Measurements from ENCODE around the gene GPR162. TPM values are rescaled to one million over a fixed set of nuclear protein-coding genes. Genes with fewer than 3 reads are reported as not detected.

Gene GPR162
- polyA plus RNA-seq, 1 experiment = 5.2 TPM

DNA sequence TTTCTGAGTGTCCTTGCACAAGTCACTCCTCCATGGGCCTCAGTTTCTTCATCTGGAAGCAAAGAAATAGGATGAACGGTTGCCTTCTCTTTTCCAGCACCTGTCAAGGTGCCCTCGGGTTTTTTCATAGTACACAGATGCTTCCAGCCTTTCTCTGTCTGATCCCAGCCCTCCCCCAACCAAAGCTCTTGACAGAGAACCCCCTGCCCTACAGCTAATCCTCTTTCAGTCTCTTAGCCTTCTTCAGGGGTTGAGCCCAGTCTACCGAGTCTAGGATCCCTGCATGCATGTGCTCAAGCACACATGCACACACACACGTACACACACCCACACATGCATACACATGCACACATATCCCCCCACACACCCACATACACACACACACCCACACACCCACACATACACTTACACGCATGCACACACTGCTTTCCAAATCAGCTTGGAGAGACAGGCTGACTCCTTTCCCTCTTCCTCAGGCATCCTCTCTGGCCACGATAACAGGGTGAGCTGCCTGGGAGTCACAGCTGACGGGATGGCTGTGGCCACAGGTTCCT lies 24.8 kb downstream of the GPR162 start:
- ChIA-PET CTCF (no interaction called here), POLR2A (no interaction called here)
- H3K4me3 ChIP-seq (ENCODE audit: low read depth, low read length) = no peak overlapping the region
- no peak for DNase-seq (ENCODE audit: low read depth, low spot score)
- TF ChIP-seq, protein P1, sequence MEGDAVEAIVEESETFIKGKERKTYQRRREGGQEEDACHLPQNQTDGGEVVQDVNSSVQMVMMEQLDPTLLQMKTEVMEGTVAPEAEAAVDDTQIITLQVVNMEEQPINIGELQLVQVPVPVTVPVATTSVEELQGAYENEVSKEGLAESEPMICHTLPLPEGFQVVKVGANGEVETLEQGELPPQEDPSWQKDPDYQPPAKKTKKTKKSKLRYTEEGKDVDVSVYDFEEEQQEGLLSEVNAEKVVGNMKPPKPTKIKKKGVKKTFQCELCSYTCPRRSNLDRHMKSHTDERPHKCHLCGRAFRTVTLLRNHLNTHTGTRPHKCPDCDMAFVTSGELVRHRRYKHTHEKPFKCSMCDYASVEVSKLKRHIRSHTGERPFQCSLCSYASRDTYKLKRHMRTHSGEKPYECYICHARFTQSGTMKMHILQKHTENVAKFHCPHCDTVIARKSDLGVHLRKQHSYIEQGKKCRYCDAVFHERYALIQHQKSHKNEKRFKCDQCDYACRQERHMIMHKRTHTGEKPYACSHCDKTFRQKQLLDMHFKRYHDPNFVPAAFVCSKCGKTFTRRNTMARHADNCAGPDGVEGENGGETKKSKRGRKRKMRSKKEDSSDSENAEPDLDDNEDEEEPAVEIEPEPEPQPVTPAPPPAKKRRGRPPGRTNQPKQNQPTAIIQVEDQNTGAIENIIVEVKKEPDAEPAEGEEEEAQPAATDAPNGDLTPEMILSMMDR (IDR thresholded peaks at IDR 0.05; ENCODE audit: low read depth, low read length) = no peak
- H3K27ac ChIP-seq (ENCODE audit: low read depth, low read length) = no peak overlapping the region
- no peaks in the 10 kb centered on the region for H3K27me3 ChIP-seq (ENCODE audit: control insufficient read depth, insufficient read depth, low read length)
- H3K9me3 ChIP-seq (ENCODE audit: control insufficient read depth, insufficient read depth, low read length) = no peaks in the 10 kb centered on the region

DNA sequence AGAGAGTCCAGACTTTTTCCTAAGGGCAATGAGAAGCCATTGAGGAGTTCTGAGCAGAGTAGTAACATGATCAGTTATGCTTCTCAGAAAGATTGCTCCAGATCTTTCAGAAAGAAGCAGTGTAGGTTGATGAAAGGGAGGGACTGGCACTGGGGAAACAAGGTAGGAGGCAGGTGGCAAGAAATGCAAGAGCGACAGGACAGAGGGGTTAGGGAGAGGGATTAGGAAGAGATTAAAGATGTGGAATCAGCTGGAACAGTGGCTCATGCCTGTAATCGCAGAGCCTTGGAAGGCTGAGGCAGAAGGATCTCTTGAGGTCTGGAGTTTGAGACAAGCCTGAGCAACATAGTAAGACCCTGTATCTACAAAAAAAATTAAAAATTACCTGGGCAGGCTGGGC lies 26.1 kb downstream of the GPR162 start:
- ChIA-PET CTCF (interaction anchor here (0.6 to 1.9 kb wide), 5 partner anchors 11 to 282 kb away, joined by 3 to 9 read pairs (median 5); partner anchors contain the start of gene MLF2), POLR2A (no interaction called here)
- H3K27ac ChIP-seq (ENCODE audit: low read depth, low read length) = no peak overlapping the region
- no peak for DNase-seq (ENCODE audit: low read depth, low spot score)
- H3K4me3 ChIP-seq (ENCODE audit: low read depth, low read length) = no peak overlapping the region
- TF ChIP-seq, protein P1 (IDR thresholded peaks at IDR 0.05; ENCODE audit: low read depth, low read length) = no peak
- H3K9me3 ChIP-seq (ENCODE audit: control insufficient read depth, insufficient read depth, low read length) = no peaks in the 10 kb centered on the region; the same call in 1 of the 2 replicates
- no peaks in the 10 kb centered on the region for H3K27me3 ChIP-seq (ENCODE audit: control insufficient read depth, insufficient read depth, low read length)

DNA sequence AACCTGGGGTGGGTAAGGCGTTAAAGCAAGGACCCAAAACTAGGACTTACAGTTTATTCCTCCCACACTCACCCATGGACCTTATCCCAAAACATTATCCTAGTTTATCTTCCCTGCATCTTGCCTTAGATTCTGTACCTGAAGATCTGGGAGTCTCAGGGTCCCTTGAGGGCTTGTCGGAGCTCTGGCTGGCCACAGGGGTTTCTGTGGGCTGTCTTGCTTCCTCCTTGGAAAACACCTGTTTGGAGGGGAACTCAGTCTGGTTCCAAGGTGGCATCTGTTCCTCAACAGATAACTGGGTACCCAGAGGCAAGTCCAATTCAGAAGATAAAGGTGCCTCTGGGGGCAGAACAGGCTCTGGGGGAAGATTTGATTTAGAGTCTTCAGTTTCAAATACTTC lies 27.8 kb downstream of the GPR162 start:
- H3K9me3 ChIP-seq (ENCODE audit: control insufficient read depth, insufficient read depth, low read length) = no peaks in the 10 kb centered on the region; the same call in 1 of the 2 replicates
- no peak overlapping the region for H3K4me3 ChIP-seq (ENCODE audit: low read depth, low read length)
- no peak for DNase-seq (ENCODE audit: low read depth, low spot score)
- no peak overlapping the region for H3K27ac ChIP-seq (ENCODE audit: low read depth, low read length)
- POLR2A ChIA-PET = interaction anchor here (1.1 kb wide), 1 partner anchor 10 kb away, joined by 3 read pairs; no protein-coding TSS in a partner anchor
- H3K27me3 ChIP-seq (ENCODE audit: control insufficient read depth, insufficient read depth, low read length) = no peaks in the 10 kb centered on the region
- CTCF ChIA-PET = interaction anchor here (1.9 kb wide), 1 partner anchor 13 kb away, joined by 6 read pairs; no protein-coding TSS in a partner anchor
- TF ChIP-seq, protein P1 (IDR thresholded peaks at IDR 0.05; ENCODE audit: low read depth, low read length) = no peak

DNA sequence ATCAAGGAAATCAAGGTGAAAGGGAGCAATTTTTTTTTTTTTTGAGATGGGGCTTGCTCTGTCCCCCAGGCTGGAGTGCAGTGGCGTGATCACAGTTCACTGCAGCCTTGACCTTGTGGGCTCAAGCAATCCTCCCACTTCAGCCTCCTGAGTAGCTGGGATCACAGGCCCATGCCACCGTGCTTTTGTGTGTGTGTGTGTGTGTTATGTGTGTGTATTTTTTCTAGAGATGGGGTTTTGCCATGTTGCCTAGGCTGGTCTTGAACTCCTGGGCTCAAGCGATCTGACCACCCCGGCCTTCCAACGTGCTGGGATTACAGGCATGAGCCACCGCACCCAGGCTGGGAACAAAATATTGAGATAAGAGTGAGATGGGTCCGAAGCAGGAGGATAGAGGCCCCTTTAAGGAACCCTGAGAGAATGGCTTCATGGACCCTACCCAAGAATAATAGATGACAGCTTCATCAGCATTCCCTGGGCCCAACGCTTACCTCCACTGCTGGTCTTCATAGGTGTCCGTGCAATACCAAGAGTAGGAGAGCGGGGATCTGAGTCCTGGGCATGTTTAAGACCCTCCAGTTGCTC lies 28.4 kb downstream of the GPR162 start:
- ChIA-PET CTCF (no interaction called here), POLR2A (interaction anchor here (1.1 to 2.8 kb wide), 2 partner anchors 11 to 316 kb away, joined by 3 to 11 read pairs; partner anchors contain the start of gene GAPDH)
- Histone ChIP-seq H3K27ac (ENCODE audit: low read depth, low read length) (no peak overlapping the region), H3K4me3 (ENCODE audit: low read depth, low read length) (peak overlapping the region; percentile 97), H3K9me3 (ENCODE audit: control insufficient read depth, insufficient read depth, low read length) (no peaks in the 10 kb centered on the region; the same call in 1 of the 2 replicates), H3K27me3 (ENCODE audit: control insufficient read depth, insufficient read depth, low read length) (no peaks in the 10 kb centered on the region)
- TF ChIP-seq, protein P1 (IDR thresholded peaks at IDR 0.05; ENCODE audit: low read depth, low read length) = no peak
- DNase-seq (ENCODE audit: low read depth, low spot score) = no peak

DNA sequence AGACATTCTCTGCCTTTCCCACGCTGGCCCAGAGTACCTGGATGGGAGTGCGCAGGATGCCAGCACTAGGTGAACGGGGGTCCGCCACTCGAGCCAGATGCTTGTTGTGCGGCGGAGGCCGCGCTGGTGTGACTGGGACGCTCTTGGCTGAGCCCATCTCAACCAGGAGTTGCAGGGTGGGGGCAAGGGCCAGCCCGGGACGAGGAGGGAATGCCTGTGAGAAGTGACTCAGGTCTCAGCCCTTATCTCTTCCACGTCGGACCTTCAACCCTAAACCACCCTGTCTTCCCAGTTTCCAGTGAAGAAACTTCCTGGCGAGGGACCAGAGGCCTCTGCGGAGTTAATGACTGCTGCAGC lies 29.2 kb downstream of the GPR162 start:
- POLR2A ChIA-PET = interaction anchor here (1.3 to 3.4 kb wide), 12 partner anchors 8 to 317 kb away, joined by 3 to 57 read pairs (median 10); partner anchors contain the start of genes C12orf57, GAPDH, GNB3 and MLF2
- Histone ChIP-seq H3K9me3 (ENCODE audit: control insufficient read depth, insufficient read depth, low read length) (no peaks in the 10 kb centered on the region; the same call in 1 of the 2 replicates), H3K27ac (ENCODE audit: low read depth, low read length) (peak overlapping the region; percentile 75), H3K4me3 (ENCODE audit: low read depth, low read length) (peak overlapping the region; percentile 97), H3K27me3 (ENCODE audit: control insufficient read depth, insufficient read depth, low read length) (no peaks in the 10 kb centered on the region)
- CTCF ChIA-PET = interaction anchor here (1.3 to 5.1 kb wide), 4 partner anchors 16 to 97 kb away, joined by 4 to 26 read pairs (median 11); partner anchors contain the start of gene SPSB2
- no peak for DNase-seq (ENCODE audit: low read depth, low spot score)
- TF ChIP-seq, protein P1 (IDR thresholded peaks at IDR 0.05; ENCODE audit: low read depth, low read length) = no peak

All from AG04450 (cell line).